Measurements from ENCODE around the gene CALHM6. TPM values are rescaled to one million over a fixed set of nuclear protein-coding genes. Genes with fewer than 3 reads are reported as not detected.

Gene CALHM6
- total and polyA plus RNA-seq, 7 donors = 1.3 to 32.0 (median 8.6) TPM

GRCh38 chr6:116426551-116426950 lies 34.6 kb upstream of the CALHM6 start:
- Histone ChIP-seq H3K4me3 (no peak overlapping the region), H3K4me1 (peaks cover 0 to 9% (median 3%) of the 10 kb centered on the region in 4 donors), H3K36me3 (peaks cover 0 to 27% (median 2%) of the 10 kb centered on the region in 4 donors), H3K9me3 (no peaks in the 10 kb centered on the region), H3K27ac (no peak overlapping the region), H3K27me3 (no peaks in the 10 kb centered on the region)
- WGBS, 2 donors = 97 to 98% methylated on average over 3 of the region's 3 CpGs
- no peak for TF ChIP-seq EP300 (IDR thresholded peaks at IDR 0.05)
- no peak for TF ChIP-seq CTCF (IDR thresholded peaks at IDR 0.05)
- no peak for TF ChIP-seq POLR2AphosphoS5 (IDR thresholded peaks at IDR 0.05)
- TF ChIP-seq POLR2A (IDR thresholded peaks at IDR 0.05) = no peak
- intact Hi-C loops (cut with DNase I) = no loop called here
- DNase-seq = no peak

- peaks cover 0 to 48% (median 6%) of the 10 kb centered on the region in 4 donors for H3K36me3 ChIP-seq
Observed at GRCh38 chr6:116429111-116429510, 32.1 kb upstream of the CALHM6 start.

GRCh38 chr6:116430860-116431259 lies 30.3 kb upstream of the CALHM6 start:
- H3K4me3 ChIP-seq = no peak overlapping the region
- H3K36me3 ChIP-seq = peaks cover 0 to 48% (median 8%) of the 10 kb centered on the region in 4 donors
- DNase-seq = no peak
- WGBS, 2 donors = 93 to 94% methylated on average over 4 of the region's 4 CpGs
- intact Hi-C loops (cut with DNase I) = no loop called here
- no peaks in the 10 kb centered on the region for H3K9me3 ChIP-seq
- H3K27me3 ChIP-seq = no peaks in the 10 kb centered on the region
- no peak for TF ChIP-seq POLR2AphosphoS5 (IDR thresholded peaks at IDR 0.05)
- TF ChIP-seq EP300 (IDR thresholded peaks at IDR 0.05) = no peak
- no peak for TF ChIP-seq POLR2A (IDR thresholded peaks at IDR 0.05)
- TF ChIP-seq CTCF (IDR thresholded peaks at IDR 0.05) = no peak
- H3K4me1 ChIP-seq = no peaks in the 10 kb centered on the region
- H3K27ac ChIP-seq = no peak overlapping the region

More at GRCh38 chr6:116429111-116429510, 32.1 kb upstream of the CALHM6 start:
- Histone ChIP-seq H3K27me3 (no peaks in the 10 kb centered on the region), H3K4me1 (no peaks in the 10 kb centered on the region), H3K4me3 (no peak overlapping the region), H3K27ac (no peak overlapping the region), H3K9me3 (no peaks in the 10 kb centered on the region)
- intact Hi-C loops (cut with DNase I) = no loop called here
- TF ChIP-seq CTCF (IDR thresholded peaks at IDR 0.05) (no peak), POLR2A (IDR thresholded peaks at IDR 0.05) (no peak), EP300 (IDR thresholded peaks at IDR 0.05) (no peak), POLR2AphosphoS5 (IDR thresholded peaks at IDR 0.05) (no peak)
- 97% methylated on average over 2 of the region's 2 CpGs for WGBS, 2 donors
- DNase-seq = no peak

- H3K4me1 ChIP-seq = no peaks in the 10 kb centered on the region
- TF ChIP-seq POLR2A (IDR thresholded peaks at IDR 0.05) = no peak
- TF ChIP-seq POLR2AphosphoS5 (IDR thresholded peaks at IDR 0.05) = no peak
- TF ChIP-seq CTCF (IDR thresholded peaks at IDR 0.05) = no peak
- TF ChIP-seq EP300 (IDR thresholded peaks at IDR 0.05) = no peak
- no peak for DNase-seq
- peaks cover 0 to 41% (median 7%) of the 10 kb centered on the region in 4 donors for H3K36me3 ChIP-seq
- no peaks in the 10 kb centered on the region for H3K9me3 ChIP-seq
- intact Hi-C loops (cut with DNase I) = no loop called here
- H3K27me3 ChIP-seq = no peaks in the 10 kb centered on the region
- no peak overlapping the region for H3K27ac ChIP-seq
- H3K4me3 ChIP-seq = no peak overlapping the region
Observed at GRCh38 chr6:116431964-116432595, 29.1 kb upstream of the CALHM6 start.
